ENCODE measurements around the gene PRDX5. TPM values are rescaled to one million over a fixed set of nuclear protein-coding genes. Genes with fewer than 3 reads are reported as not detected.
A peak's percentile ranks its signal among the peaks of the same experiment; 100 is the strongest.

Gene PRDX5
- total RNA-seq, 1 experiment from 2014 or later, result 245 TPM

GRCh38 chr11:64324692-64325469 is 7.0 kb downstream of the PRDX5 start:
- DNase-seq (ENCODE audit: low read depth), result no peak

GRCh38 chr11:64327375-64327774 is 9.5 kb downstream of the PRDX5 start:
- DNase-seq (ENCODE audit: low read depth), result no peak

GRCh38 chr11:64327993-64328392 is 10.1 kb downstream of the PRDX5 start:
- no peak for DNase-seq (ENCODE audit: low read depth)

GRCh38 chr11:64330888-64331287 is 13.0 kb downstream of the PRDX5 start:
- no peak for DNase-seq (ENCODE audit: low read depth)

GRCh38 chr11:64331569-64332371 is 13.8 kb downstream of the PRDX5 start:
- peak; percentile 93 for DNase-seq (ENCODE audit: low read depth)

- DNase-seq (ENCODE audit: low read depth), result no peak
These were observed 15.6 kb downstream of the PRDX5 start for GRCh38 chr11:64333556-64333955.

- DNase-seq (ENCODE audit: low read depth), result peak; percentile 98
These were observed 17.1 kb downstream of the PRDX5 start for GRCh38 chr11:64334764-64335735.

- DNase-seq (ENCODE audit: low read depth), result no peak
These were observed 19.8 kb downstream of the PRDX5 start for GRCh38 chr11:64337538-64338249.

- no peak for DNase-seq (ENCODE audit: low read depth)
These were observed 20.8 kb downstream of the PRDX5 start for GRCh38 chr11:64338716-64339115.

- no peak for DNase-seq (ENCODE audit: low read depth)
These were observed 21.4 kb downstream of the PRDX5 start for GRCh38 chr11:64339286-64339685.

GRCh38 chr11:64339754-64340408 is 22.0 kb downstream of the PRDX5 start, which contains the start of gene CCDC88B:
TSS of gene CCDC88B (plus strand) at chr11:64340204. CDS start at chr11:64340267, 63 bp downstream.
- no peak for DNase-seq (ENCODE audit: low read depth)

GRCh38 chr11:64340671-64341335 is 22.9 kb downstream of the PRDX5 start:
- no peak for DNase-seq (ENCODE audit: low read depth)

- DNase-seq (ENCODE audit: low read depth), result no peak
These were observed 23.5 kb downstream of the PRDX5 start for GRCh38 chr11:64341429-64341828.

GRCh38 chr11:64341851-64342791 is 24.2 kb downstream of the PRDX5 start:
- DNase-seq (ENCODE audit: low read depth), result peak; percentile 68

- DNase-seq (ENCODE audit: low read depth), result no peak
These were observed 25.2 kb downstream of the PRDX5 start for GRCh38 chr11:64342869-64343745.

GRCh38 chr11:64343767-64344559 is 26.0 kb downstream of the PRDX5 start:
- no peak for DNase-seq (ENCODE audit: low read depth)

GRCh38 chr11:64344787-64345186 is 26.9 kb downstream of the PRDX5 start:
- no peak for DNase-seq (ENCODE audit: low read depth)
